Measurements from ENCODE around the gene LAMB1. TPM values are rescaled to one million over a fixed set of nuclear protein-coding genes. Genes with fewer than 3 reads are reported as not detected.

The LAMB1 gene
- total RNA-seq, 2 experiments from 2014 or later = not detected

DNA sequence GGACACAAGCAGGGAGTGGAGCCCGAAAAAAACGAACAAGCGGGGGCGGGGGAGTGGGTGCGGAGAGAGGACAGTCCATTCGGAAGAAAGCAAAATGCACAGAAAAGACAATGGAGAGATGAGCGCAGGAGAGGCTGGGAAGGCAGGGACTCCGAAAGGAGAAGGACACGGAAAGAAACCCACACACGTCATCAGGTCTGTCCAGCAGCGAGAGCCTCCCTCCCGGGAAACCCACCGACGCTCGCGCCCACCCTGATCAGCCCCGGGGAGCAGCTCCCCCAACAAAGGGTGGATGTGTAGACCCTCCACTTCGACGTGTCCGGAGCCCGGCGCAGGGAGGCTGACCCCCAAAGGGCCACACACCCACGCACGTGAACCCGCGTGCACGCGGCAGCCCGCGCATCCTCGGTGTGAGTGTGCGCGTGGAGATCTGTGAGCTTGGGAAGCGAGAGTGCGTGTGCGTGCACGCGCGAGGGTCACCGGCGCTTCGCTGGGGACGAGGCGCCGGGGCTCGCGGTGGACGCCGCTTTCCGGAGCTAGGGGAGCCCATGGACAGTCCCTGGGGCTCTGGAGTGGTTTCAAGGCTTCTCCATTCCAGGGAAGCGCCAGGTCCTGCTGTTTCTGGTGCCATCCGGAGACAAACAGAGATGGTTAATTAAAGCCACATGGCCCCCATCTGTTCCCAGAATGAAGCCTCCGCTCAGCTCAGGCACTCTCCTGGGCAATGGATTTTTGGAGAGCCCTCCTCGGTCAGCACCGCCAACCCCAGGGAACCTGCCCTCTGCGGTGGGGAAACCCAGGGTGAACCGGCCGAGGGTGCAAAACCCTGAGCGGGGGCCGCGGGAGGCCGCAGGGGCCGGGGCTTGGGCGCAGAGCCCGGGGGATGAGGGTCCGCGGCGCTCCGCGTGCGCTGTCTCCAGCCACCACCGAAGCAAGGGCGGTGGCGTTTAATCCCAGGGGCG, 916 bp downstream of the LAMB1 start:
- intact Hi-C loops (cut with DNase I, micrococcal nuclease) = no loop called here
- Histone ChIP-seq H3K4me1 (ENCODE audit: insufficient read depth, low read length) (peaks cover 28% of the 10 kb centered on the region), H3K9me3 (ENCODE audit: control insufficient read depth in 1 of 2, insufficient read depth in 1 of 2, low read length in 2 of 2) (peaks cover 0 to 14% of the 10 kb centered on the region in 2 experiments), H3K4me3 (ENCODE audit: low read length) (peak overlapping the region; percentile 41), H3K27me3 (ENCODE audit: control insufficient read depth in 1 of 2, insufficient read depth in 2 of 2, low read length in 2 of 2) (peaks cover 43 to 50% of the 10 kb centered on the region in 2 experiments), H3K27ac (ENCODE audit: low read depth in 1 of 2, low read length in 2 of 2) (no peak overlapping the region), H3K36me3 (ENCODE audit: insufficient read depth, low read length) (no peaks in the 10 kb centered on the region)
- CTCF ChIA-PET = no interaction called here
- TF ChIP-seq, protein P1, sequence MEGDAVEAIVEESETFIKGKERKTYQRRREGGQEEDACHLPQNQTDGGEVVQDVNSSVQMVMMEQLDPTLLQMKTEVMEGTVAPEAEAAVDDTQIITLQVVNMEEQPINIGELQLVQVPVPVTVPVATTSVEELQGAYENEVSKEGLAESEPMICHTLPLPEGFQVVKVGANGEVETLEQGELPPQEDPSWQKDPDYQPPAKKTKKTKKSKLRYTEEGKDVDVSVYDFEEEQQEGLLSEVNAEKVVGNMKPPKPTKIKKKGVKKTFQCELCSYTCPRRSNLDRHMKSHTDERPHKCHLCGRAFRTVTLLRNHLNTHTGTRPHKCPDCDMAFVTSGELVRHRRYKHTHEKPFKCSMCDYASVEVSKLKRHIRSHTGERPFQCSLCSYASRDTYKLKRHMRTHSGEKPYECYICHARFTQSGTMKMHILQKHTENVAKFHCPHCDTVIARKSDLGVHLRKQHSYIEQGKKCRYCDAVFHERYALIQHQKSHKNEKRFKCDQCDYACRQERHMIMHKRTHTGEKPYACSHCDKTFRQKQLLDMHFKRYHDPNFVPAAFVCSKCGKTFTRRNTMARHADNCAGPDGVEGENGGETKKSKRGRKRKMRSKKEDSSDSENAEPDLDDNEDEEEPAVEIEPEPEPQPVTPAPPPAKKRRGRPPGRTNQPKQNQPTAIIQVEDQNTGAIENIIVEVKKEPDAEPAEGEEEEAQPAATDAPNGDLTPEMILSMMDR (IDR thresholded peaks at IDR 0.05) = no peak
- DNase-seq (no peak), ATAC-seq (ENCODE audit: poor library complexity) (no peak)
- no peaks in the 10 kb centered on the region for H3K36me3 Mint-ChIP-seq (ENCODE audit: low read depth)
- peak overlapping the region; percentile 80 for H3K4me3 Mint-ChIP-seq
- POLR2A ChIA-PET = no interaction called here
- H3K27me3 Mint-ChIP-seq = peaks cover 65% of the 10 kb centered on the region
- H3K27ac Mint-ChIP-seq = no peak overlapping the region
- no peaks in the 10 kb centered on the region for H3K9me3 Mint-ChIP-seq
- H3K4me1 Mint-ChIP-seq (ENCODE audit: low read depth) = peaks cover 12% of the 10 kb centered on the region

DNA sequence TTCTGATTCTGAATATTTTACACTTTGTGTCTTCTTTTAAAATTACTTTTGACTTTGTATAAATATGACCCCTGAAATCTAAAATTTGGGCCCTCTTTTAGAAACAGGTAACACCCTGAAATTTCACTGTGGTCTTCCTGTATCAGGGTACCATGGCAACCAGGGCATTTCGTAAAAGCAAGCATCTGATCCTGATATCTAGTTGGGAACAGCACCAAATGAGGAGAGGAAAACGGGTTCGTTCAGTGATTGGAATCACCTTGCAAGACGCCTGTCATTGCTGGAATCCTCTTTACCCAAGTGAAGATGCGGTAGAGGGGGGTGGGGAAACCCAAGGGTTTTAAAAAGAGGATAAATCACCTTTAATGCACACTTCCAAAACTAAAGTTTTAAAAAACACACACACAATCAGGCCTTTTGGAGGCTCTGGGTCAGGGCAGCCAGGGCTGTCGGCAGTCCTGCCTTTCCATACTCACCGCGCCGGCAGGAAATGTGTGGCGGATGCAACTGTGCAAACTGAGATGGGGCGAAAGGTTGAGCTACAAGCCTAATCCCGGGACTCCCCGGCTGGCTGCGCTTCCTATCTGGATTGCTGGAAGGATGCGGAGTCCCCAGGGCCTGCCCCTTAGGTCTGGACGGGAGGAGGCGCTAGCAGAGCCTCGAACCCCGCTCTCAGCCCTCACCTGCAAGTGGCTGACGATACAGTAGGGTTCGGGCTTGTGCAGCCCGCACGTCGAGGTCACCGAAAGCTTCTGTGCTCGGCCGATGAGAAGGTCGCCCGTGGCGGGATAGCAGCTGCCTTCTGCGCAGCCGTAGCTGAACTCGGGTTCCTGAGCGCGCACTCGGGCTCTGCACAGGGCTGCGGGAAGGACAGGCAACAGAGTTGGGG, 1.8 kb downstream of the LAMB1 start:
- peak overlapping the region; percentile 80 for H3K4me3 Mint-ChIP-seq
- CTCF ChIA-PET = no interaction called here
- no peak for ATAC-seq (ENCODE audit: poor library complexity)

More for the DNA sequence above, 1.8 kb downstream of the LAMB1 start:
- no peak for DNase-seq
- Mint-ChIP-seq H3K4me1 (ENCODE audit: low read depth) (peaks cover 12% of the 10 kb centered on the region), H3K27ac (no peak overlapping the region), H3K27me3 (peaks cover 65% of the 10 kb centered on the region), H3K9me3 (no peaks in the 10 kb centered on the region), H3K36me3 (ENCODE audit: low read depth) (no peaks in the 10 kb centered on the region)
- intact Hi-C loops (cut with DNase I, micrococcal nuclease) = no loop called here
- POLR2A ChIA-PET = no interaction called here
- TF ChIP-seq, protein P1 (IDR thresholded peaks at IDR 0.05) = no peak
- Histone ChIP-seq H3K4me3 (ENCODE audit: low read length) (peak overlapping the region; percentile 41), H3K27me3 (ENCODE audit: control insufficient read depth in 1 of 2, insufficient read depth in 2 of 2, low read length in 2 of 2) (peaks cover 43 to 50% of the 10 kb centered on the region in 2 experiments), H3K27ac (ENCODE audit: low read depth in 1 of 2, low read length in 2 of 2) (no peak overlapping the region), H3K36me3 (ENCODE audit: insufficient read depth, low read length) (no peaks in the 10 kb centered on the region), H3K9me3 (ENCODE audit: control insufficient read depth in 1 of 2, insufficient read depth in 1 of 2, low read length in 2 of 2) (peaks cover 0 to 14% of the 10 kb centered on the region in 2 experiments), H3K4me1 (ENCODE audit: insufficient read depth, low read length) (peaks cover 28% of the 10 kb centered on the region)

Measured in CD4-positive, alpha-beta T cell (primary cell).